ENCODE measurements around the gene IFNL4. TPM values are rescaled to one million over a fixed set of nuclear protein-coding genes. Genes with fewer than 3 reads are reported as not detected.

Gene IFNL4
- total and polyA plus RNA-seq, 10 of the 15 experiments (the other 5 are each of a cell fraction or from before 2014, with no cell fraction given) = not detected

DNA sequence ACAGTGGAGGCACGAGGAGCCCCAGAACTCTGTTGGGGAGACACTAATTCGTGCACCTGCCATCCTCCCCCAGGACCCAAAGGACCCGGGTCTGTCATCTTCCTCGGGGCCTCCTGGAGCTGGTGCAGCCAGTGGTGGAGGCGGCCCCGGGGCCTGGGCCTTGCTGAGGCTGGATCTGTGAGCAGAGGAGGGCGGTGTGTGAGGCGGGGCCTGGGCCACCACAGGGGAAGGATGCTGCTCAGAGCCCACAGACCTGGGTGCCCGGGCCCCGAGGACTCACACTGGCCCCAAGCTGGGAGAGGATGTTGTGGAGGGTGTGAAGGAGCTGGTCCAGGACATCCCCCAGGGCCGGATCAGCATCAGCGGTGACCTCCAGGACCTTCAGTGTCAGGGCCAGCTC lies 12.1 kb downstream of the IFNL4 start:
- no TSS peak for BruUV-seq (replicated peaks)
- no peak for DNase-seq (ENCODE audit: low read depth, low spot score)
- Histone ChIP-seq H4K20me1 (ENCODE audit: control insufficient read depth, insufficient read depth) (no peaks in the 10 kb centered on the region), H3K9me3 (replicated peaks; ENCODE audit: control insufficient read depth, insufficient read depth, low read length) (no peaks in the 10 kb centered on the region), H3K36me3 (ENCODE audit: control insufficient read depth in 2 of 2, insufficient read depth in 2 of 2, low read length in 1 of 2) (no peaks in the 10 kb centered on the region), H2AFZ (ENCODE audit: control insufficient read depth, low read depth, low read length) (no peak overlapping the region), H3K27ac (ENCODE audit: control insufficient read depth, insufficient read depth) (no peak overlapping the region), H3K4me3 (no peak overlapping the region), H3K9ac (ENCODE audit: control insufficient read depth, insufficient read depth, low read length) (no peak overlapping the region), H3K4me2 (ENCODE audit: control insufficient read depth, insufficient read depth) (no peak overlapping the region), H3K27me3 (replicated peaks in 1 of 2; ENCODE audit: control insufficient read depth in 2 of 2, insufficient read depth in 2 of 2, low read length in 1 of 2) (no peaks in the 10 kb centered on the region), H3K4me1 (ENCODE audit: control insufficient read depth, insufficient read depth, low read length) (peaks cover 7% of the 10 kb centered on the region), H3K79me2 (ENCODE audit: control insufficient read depth, insufficient read depth, low read length) (no peaks in the 10 kb centered on the region)
- intact Hi-C loops (cut with micrococcal nuclease; ENCODE audit: unreplicated experiment) (no loop called here), in situ Hi-C loops (cut with MboI) (no loop called here)
- ChIA-PET RAD21 (ENCODE audit: unreplicated experiment) (interaction anchor here (1.4 kb wide), 1 partner anchor 114 kb away, joined by 3 read pairs; no protein-coding TSS in a partner anchor), POLR2A (no interaction called here), CTCF (no interaction called here), SMC1A (ENCODE audit: uncharacterized antibody, unreplicated experiment) (no interaction called here)
- WGBS (ENCODE audit: insufficient coverage, insufficient replicate concordance, low lambda C conversion rate, missing lambda C conversion rate) = 56% methylated on average over 12 of the region's 12 CpGs
- TF ChIP-seq RBBP5 (conservative IDR thresholded peaks at IDR 0.05) (no peak), RFX5 (IDR thresholded peaks at IDR 0.05; ENCODE audit: low read depth, low read length) (no peak), ESRRA (IDR thresholded peaks at IDR 0.05; ENCODE audit: low read length) (no peak), POLR2A (IDR thresholded peaks at IDR 0.05; ENCODE audit: low read depth, low read length) (no peak), JUNB (IDR thresholded peaks at IDR 0.05) (no peak), PAX5 (IDR thresholded peaks at IDR 0.05; ENCODE audit: borderline replicate concordance, low read depth, low read length) (no peak), SMC3 (IDR thresholded peaks at IDR 0.05; ENCODE audit: borderline replicate concordance, low read length) (no peak), TAF1 (IDR thresholded peaks at IDR 0.05; ENCODE audit: borderline replicate concordance, low read depth, low read length) (no peak), NFXL1 (IDR thresholded peaks at IDR 0.05; ENCODE audit: borderline replicate concordance) (no peak)
- TF ChIP-seq, protein P1, sequence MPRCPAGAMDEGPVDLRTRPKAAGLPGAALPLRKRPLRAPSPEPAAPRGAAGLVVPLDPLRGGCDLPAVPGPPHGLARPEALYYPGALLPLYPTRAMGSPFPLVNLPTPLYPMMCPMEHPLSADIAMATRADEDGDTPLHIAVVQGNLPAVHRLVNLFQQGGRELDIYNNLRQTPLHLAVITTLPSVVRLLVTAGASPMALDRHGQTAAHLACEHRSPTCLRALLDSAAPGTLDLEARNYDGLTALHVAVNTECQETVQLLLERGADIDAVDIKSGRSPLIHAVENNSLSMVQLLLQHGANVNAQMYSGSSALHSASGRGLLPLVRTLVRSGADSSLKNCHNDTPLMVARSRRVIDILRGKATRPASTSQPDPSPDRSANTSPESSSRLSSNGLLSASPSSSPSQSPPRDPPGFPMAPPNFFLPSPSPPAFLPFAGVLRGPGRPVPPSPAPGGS (IDR thresholded peaks at IDR 0.05; ENCODE audit: borderline replicate concordance, insufficient read depth, low read depth, low read length, poor library complexity, severe bottlenecking) = no peak
- no peak for FAIRE-seq
- no peak; the same call in 2 of the 3 replicates for ATAC-seq
